H9 (cell line): ENCODE results near the gene TTBK1. TPM values are rescaled to one million over a fixed set of nuclear protein-coding genes. Genes with fewer than 3 reads are reported as not detected.

Source experiments
- DNase-seq: peaks from one replicate; pipeline ENCODE4 v3.0.0-alpha.2; 2017
- H2AFZ ChIP-seq: one replicate; pipeline ENCODE4 v1.6.1; 2013; ENCODE audit warnings: mild to moderate bottlenecking, low read length, control low read depth, moderate library complexity
- H2AK5ac ChIP-seq: 2 replicates; pipeline ENCODE4 v1.6.1; 2013; ENCODE audit warnings: low read length, control low read depth, mixed read lengths; ENCODE audit not compliant: insufficient read length
- H2BK120ac ChIP-seq: one replicate; pipeline ENCODE4 v1.6.1; 2013; ENCODE audit warnings: low read depth, mild to moderate bottlenecking, low read length, control low read depth, inconsistent platforms; ENCODE audit not compliant: poor library complexity, severe bottlenecking
- H2BK12ac ChIP-seq: 2 replicates; pipeline ENCODE4 v1.6.1; 2013; ENCODE audit warnings: low read length, control low read depth, mixed read lengths, low read depth; ENCODE audit not compliant: insufficient read length
- H2BK15ac ChIP-seq: 2 replicates; pipeline ENCODE4 v1.6.1; 2013; ENCODE audit warnings: low read depth, low read length, control low read depth
- H2BK20ac ChIP-seq: one replicate; pipeline ENCODE4 v1.6.1; 2013; ENCODE audit warnings: low read depth, mild to moderate bottlenecking, low read length, control low read depth, inconsistent platforms; ENCODE audit not compliant: poor library complexity, severe bottlenecking
- H2BK5ac ChIP-seq: 2 replicates; pipeline ENCODE4 v1.6.1; 2013; ENCODE audit warnings: low read length, control low read depth, mixed read lengths; ENCODE audit not compliant: insufficient read length
- H3K14ac ChIP-seq: 2 replicates; pipeline ENCODE4 v1.6.1; 2013; ENCODE audit warnings: low read length, control low read depth; ENCODE audit not compliant: insufficient read depth
- H3K18ac ChIP-seq: 2 replicates; pipeline ENCODE4 v1.6.1; 2013; ENCODE audit warnings: low read depth, mild to moderate bottlenecking, mixed read lengths, low read length, control low read depth; ENCODE audit not compliant: insufficient read length
- H3K23ac ChIP-seq: 2 replicates; pipeline ENCODE4 v1.6.1; 2013; ENCODE audit warnings: low read length, control low read depth, mixed read lengths, low read depth; ENCODE audit not compliant: insufficient read length
- H3K23me2 ChIP-seq: 2 replicates; pipeline ENCODE4 v1.6.1; 2013; ENCODE audit warnings: low read depth, mild to moderate bottlenecking, mixed read lengths, low read length, control low read depth; ENCODE audit not compliant: insufficient read length, poor library complexity, severe bottlenecking
- H3K27ac ChIP-seq: 2 replicates; pipeline ENCODE4 v1.5.1; 2013; ENCODE audit warnings: low read length, control low read depth, mixed read lengths, low read depth; ENCODE audit not compliant: insufficient read length
- H3K27me3 ChIP-seq: 2 replicates; pipeline ENCODE4 v1.6.1; 2013; ENCODE audit warnings: low read length, control low read depth, inconsistent platforms; ENCODE audit not compliant: insufficient read depth
- H3K4ac ChIP-seq: 2 replicates; pipeline ENCODE4 v1.6.1; 2013; ENCODE audit warnings: low read depth, mild to moderate bottlenecking, control low read depth, inconsistent platforms, low read length, moderate library complexity
- H3K4me1 ChIP-seq: 2 replicates; pipeline ENCODE4 v1.6.1; 2013; ENCODE audit warnings: low read length, control low read depth, inconsistent platforms; ENCODE audit not compliant: insufficient read depth
- H3K4me2 ChIP-seq: 2 replicates; pipeline ENCODE4 v1.6.1; 2013; ENCODE audit warnings: low read length, control low read depth, mixed read lengths; ENCODE audit not compliant: insufficient read length, insufficient read depth
- H3K56ac ChIP-seq: 2 replicates; pipeline ENCODE4 v1.6.1; 2013; ENCODE audit warnings: low read depth, mild to moderate bottlenecking, mixed read lengths, low read length, control low read depth; ENCODE audit not compliant: insufficient read length
- H3K79me1 ChIP-seq: 2 replicates; pipeline ENCODE4 v1.6.1; 2013; ENCODE audit warnings: low read depth, mild to moderate bottlenecking, moderate library complexity, low read length, control low read depth, inconsistent platforms; ENCODE audit not compliant: insufficient read depth, poor library complexity, severe bottlenecking
- H3K79me2 ChIP-seq: 2 replicates; pipeline ENCODE4 v1.6.1; 2013; ENCODE audit warnings: low read length, control low read depth, inconsistent platforms; ENCODE audit not compliant: insufficient read depth
- H3K9ac ChIP-seq: 2 replicates; pipeline ENCODE4 v1.6.1; 2013; ENCODE audit warnings: low read length, control low read depth, mixed read lengths; ENCODE audit not compliant: insufficient read length; ENCODE audit errors: extremely low read depth
- H3K9me3 ChIP-seq: one replicate; pipeline ENCODE4 v1.6.1; 2013; ENCODE audit warnings: low read depth, low read length, inconsistent platforms; ENCODE audit not compliant: control insufficient read depth
- H3T11ph ChIP-seq: one replicate; pipeline ENCODE4 v1.6.1; 2013; ENCODE audit warnings: mild to moderate bottlenecking, low read length, control low read depth, inconsistent platforms
- H4K20me1 ChIP-seq: one replicate; pipeline ENCODE4 v1.6.1; 2013; ENCODE audit not compliant: control insufficient read depth, insufficient read length, insufficient read depth
- H4K5ac ChIP-seq: 2 replicates; pipeline ENCODE4 v1.6.1; 2013; ENCODE audit warnings: low read depth, mild to moderate bottlenecking, mixed read lengths, low read length, control low read depth; ENCODE audit not compliant: insufficient read length
- H4K8ac ChIP-seq: replicated peaks from 2 replicates; pipeline ENCODE4 v1.6.1; 2013; ENCODE audit warnings: low read length, control low read depth, mixed read lengths, low read depth; ENCODE audit not compliant: insufficient read length
- H4K91ac ChIP-seq: 2 replicates; pipeline ENCODE4 v1.6.1; 2013; ENCODE audit warnings: low read depth, mild to moderate bottlenecking, moderate library complexity, mixed read lengths, low read length, control low read depth; ENCODE audit not compliant: insufficient read length
- H3K27ac Mint-ChIP-seq, 3 experiments: 2 replicates in 2 of 3; 3 replicates in 1 of 3; pipeline ENCODE4 v1.8.0; 2020 to 2021; ENCODE audit warnings: mixed read lengths in 3 of 3, mild to moderate bottlenecking in 1 of 3, moderate library complexity in 1 of 3
- H3K27me3 Mint-ChIP-seq: 2 replicates; pipeline ENCODE4 v1.8.0; 2021; ENCODE audit warnings: low read depth, mild to moderate bottlenecking, moderate library complexity, mixed read lengths
- H3K36me3 Mint-ChIP-seq, 3 experiments: 2 replicates in 2 of 3; 3 replicates in 1 of 3; pipeline ENCODE4 v1.8.0; 2020 to 2021; ENCODE audit warnings: low read depth in 3 of 3, mixed read lengths in 3 of 3; ENCODE audit not compliant: insufficient read depth in 1 of 3
- H3K4me1 Mint-ChIP-seq, 2 experiments: 2 replicates each; pipeline ENCODE4 v1.8.0; 2020; ENCODE audit warnings: mixed read lengths in 2 of 2
- H3K4me3 Mint-ChIP-seq, 2 experiments: 2 replicates in 1 of 2; 3 replicates in 1 of 2; pipeline ENCODE4 v1.8.0; 2020 to 2021; ENCODE audit warnings: mild to moderate bottlenecking in 2 of 2, mixed read lengths in 2 of 2, moderate library complexity in 1 of 2
- H3K9me3 Mint-ChIP-seq, 2 experiments: 2 replicates in 1 of 2; 3 replicates in 1 of 2; pipeline ENCODE4 v1.8.0; 2020; ENCODE audit warnings: mild to moderate bottlenecking in 2 of 2, mixed read lengths in 2 of 2, moderate library complexity in 1 of 2
- CTCF ChIP-seq: fragments of 200-600 bp; sonication (generic); conservative IDR thresholded peaks from 3 replicates; pipeline ENCODE4 v1.8.0; 2021; ENCODE audit warnings: antibody characterized with exemption, mild to moderate bottlenecking
- WGBS: extraction: QIAGEN DNeasy Blood & Tissue Kit; methylation state at CpG from one replicate; pipeline ENCODE4 v1.1.7; 2013; ENCODE audit warnings: missing lambda C conversion rate, low lambda C conversion rate, mixed read lengths; ENCODE audit not compliant: insufficient read length; ENCODE audit errors: extremely low coverage; 5-methylcytosine and 5-hydroxymethylcytosine counted together
- total RNA-seq: library from RNA; stranded (reverse); gene quantifications from 2 replicates; pipeline ENCODE4 v1.2.1, GENCODE V29; 2021

The TTBK1 gene
- total RNA-seq, 1 experiment from 2014 or later: 1.6 TPM

DNA sequence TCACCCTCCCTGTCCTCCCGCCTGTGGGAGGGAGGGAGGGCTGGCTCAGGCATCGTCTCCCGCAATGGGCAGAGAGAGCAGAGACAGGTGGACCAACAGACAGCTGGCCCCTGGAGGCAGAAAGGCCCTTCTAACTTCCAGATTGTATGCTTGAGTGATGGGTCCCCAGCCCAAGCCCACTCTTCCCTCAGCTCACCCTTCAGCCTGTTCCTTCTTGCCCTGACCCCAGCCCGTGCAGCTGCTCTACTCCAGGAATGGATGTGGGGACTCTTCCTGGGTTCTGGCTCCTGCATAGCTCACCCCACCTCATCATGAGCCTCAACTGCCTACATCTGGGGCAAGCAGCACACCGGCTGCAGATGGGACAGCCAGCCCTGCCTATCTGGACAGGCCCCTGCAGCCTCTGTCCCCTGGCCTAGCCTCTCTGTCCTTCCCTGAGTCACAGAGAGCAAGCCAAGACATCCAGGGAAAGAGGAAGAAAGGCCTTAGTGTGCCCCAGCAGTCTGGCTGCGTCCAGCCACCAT lies 43.2 kb downstream of the TTBK1 start:
- H3K4me2 ChIP-seq: no peak overlapping the region
- Mint-ChIP-seq H3K4me1 (peaks cover 10 to 23% of the 10 kb centered on the region in 2 experiments), H3K27ac (no peak overlapping the region), H3K4me3 (no peak overlapping the region), H3K9me3 (no peaks in the 10 kb centered on the region), H3K36me3 (no peaks in the 10 kb centered on the region), H3K27me3 (peaks cover 4% of the 10 kb centered on the region)
- no peak overlapping the region for H3K56ac ChIP-seq
- H2BK5ac ChIP-seq: no peak overlapping the region
- no peak overlapping the region for H4K5ac ChIP-seq
- H2BK15ac ChIP-seq: no peak overlapping the region
- DNase-seq: no peak
- no CpG with 5 or more reads among the region's 6 CpGs for WGBS
- no peak overlapping the region for H3K18ac ChIP-seq
- no peaks in the 10 kb centered on the region for H3K79me2 ChIP-seq
- no peak overlapping the region for H3K4ac ChIP-seq
- no peak overlapping the region for H2BK12ac ChIP-seq
- no peaks in the 10 kb centered on the region for H3K79me1 ChIP-seq
- no peaks in the 10 kb centered on the region for H4K20me1 ChIP-seq
- no peak overlapping the region for H2BK120ac ChIP-seq
- no peaks in the 10 kb centered on the region for H3K4me1 ChIP-seq
- H3K27ac ChIP-seq: no peak overlapping the region
- H3K14ac ChIP-seq: no peak overlapping the region
- H2AK5ac ChIP-seq: no peak overlapping the region
- H2AFZ ChIP-seq: no peak overlapping the region
- no peak overlapping the region for H2BK20ac ChIP-seq
- H4K91ac ChIP-seq: no peak overlapping the region
- no peak for TF ChIP-seq CTCF
- no peaks in the 10 kb centered on the region for H3K9me3 ChIP-seq
- H3K23me2 ChIP-seq: no peaks in the 10 kb centered on the region
- no peak overlapping the region for H3K23ac ChIP-seq
- H3K9ac ChIP-seq: no peak overlapping the region
- H3T11ph ChIP-seq: no peak overlapping the region
- H3K27me3 ChIP-seq: no peaks in the 10 kb centered on the region
- no peak overlapping the region for H4K8ac ChIP-seq
